ENCODE results near the gene UPP1. TPM values are rescaled to one million over a fixed set of nuclear protein-coding genes. Genes with fewer than 3 reads are reported as not detected.

UPP1 gene
- total RNA-seq, 1 donor from 2014 or later: 68.9 TPM

DNA sequence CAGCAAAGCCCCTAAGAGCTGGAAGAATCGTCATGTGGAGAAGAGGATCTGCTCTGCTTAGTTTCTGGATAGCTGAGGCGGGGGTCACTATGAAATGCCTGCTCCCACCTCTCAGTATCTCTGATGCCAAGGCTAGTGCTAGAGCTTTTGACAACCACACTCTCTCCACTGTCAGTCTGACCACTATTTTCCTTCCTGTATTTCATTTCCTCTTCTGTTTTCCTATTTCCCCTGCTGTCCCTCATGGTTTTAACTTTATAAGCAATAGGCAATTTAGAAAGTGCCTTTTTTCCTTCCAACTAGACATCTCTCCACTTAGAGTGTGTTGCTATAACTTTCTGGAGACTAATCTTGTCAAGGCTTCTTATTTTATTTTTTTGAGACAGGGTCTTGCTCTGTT lies 30.1 kb upstream of the UPP1 start:
- no peak overlapping the region for H3K4me3 ChIP-seq
- no peaks in the 10 kb centered on the region for H3K4me1 ChIP-seq
- H3K9me3 ChIP-seq: peaks cover 5% of the 10 kb centered on the region
- no peak for DNase-seq
- no peak overlapping the region for H3K27ac ChIP-seq
- H3K27me3 ChIP-seq: no peaks in the 10 kb centered on the region
- TF ChIP-seq, protein P1, sequence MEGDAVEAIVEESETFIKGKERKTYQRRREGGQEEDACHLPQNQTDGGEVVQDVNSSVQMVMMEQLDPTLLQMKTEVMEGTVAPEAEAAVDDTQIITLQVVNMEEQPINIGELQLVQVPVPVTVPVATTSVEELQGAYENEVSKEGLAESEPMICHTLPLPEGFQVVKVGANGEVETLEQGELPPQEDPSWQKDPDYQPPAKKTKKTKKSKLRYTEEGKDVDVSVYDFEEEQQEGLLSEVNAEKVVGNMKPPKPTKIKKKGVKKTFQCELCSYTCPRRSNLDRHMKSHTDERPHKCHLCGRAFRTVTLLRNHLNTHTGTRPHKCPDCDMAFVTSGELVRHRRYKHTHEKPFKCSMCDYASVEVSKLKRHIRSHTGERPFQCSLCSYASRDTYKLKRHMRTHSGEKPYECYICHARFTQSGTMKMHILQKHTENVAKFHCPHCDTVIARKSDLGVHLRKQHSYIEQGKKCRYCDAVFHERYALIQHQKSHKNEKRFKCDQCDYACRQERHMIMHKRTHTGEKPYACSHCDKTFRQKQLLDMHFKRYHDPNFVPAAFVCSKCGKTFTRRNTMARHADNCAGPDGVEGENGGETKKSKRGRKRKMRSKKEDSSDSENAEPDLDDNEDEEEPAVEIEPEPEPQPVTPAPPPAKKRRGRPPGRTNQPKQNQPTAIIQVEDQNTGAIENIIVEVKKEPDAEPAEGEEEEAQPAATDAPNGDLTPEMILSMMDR (IDR thresholded peaks at IDR 0.05): no peak
- H3K36me3 ChIP-seq: no peaks in the 10 kb centered on the region
- intact Hi-C loops (cut with DNase I): no loop called here
- ATAC-seq: peak; percentile 54

- Histone ChIP-seq H3K27ac (no peak overlapping the region), H3K4me3 (no peak overlapping the region), H3K27me3 (no peaks in the 10 kb centered on the region), H3K36me3 (no peaks in the 10 kb centered on the region), H3K9me3 (peaks cover 5% of the 10 kb centered on the region), H3K4me1 (no peaks in the 10 kb centered on the region)
- ATAC-seq (peak; percentile 34), DNase-seq (no peak)
- intact Hi-C loops (cut with DNase I): no loop called here
- TF ChIP-seq, protein P1 (IDR thresholded peaks at IDR 0.05): no peak
Observed at GRCh38 chr7:48059706-48060105, 29.4 kb upstream of the UPP1 start.

DNA sequence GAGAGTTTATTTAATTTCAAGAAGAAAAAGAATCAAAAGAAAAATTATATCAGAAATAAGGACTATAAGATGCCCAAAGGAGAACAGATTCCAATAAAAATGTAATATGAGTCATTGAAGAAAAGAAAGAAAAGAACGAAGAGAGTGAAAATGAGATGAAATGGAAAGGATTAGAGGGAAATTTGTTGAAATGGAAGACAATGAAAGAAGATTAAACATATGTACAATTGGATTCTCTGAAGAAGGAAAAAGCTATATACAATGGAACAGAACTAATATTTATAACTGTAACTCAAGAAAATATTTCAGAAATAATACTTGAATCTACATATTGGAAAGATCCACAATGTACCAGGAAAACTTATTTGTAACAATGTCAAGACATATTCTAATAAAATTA lies 25.1 kb upstream of the UPP1 start:
- ATAC-seq (no peak), DNase-seq (no peak)
- Histone ChIP-seq H3K36me3 (no peaks in the 10 kb centered on the region), H3K27ac (no peak overlapping the region), H3K4me3 (no peak overlapping the region), H3K9me3 (no peaks in the 10 kb centered on the region), H3K4me1 (no peaks in the 10 kb centered on the region), H3K27me3 (no peaks in the 10 kb centered on the region)
- intact Hi-C loops (cut with DNase I): no loop called here
- TF ChIP-seq, protein P1 (IDR thresholded peaks at IDR 0.05): no peak

GRCh38 chr7:48067475-48067874 lies 21.6 kb upstream of the UPP1 start:
- Histone ChIP-seq H3K27me3 (no peaks in the 10 kb centered on the region), H3K4me3 (no peak overlapping the region), H3K9me3 (no peaks in the 10 kb centered on the region), H3K27ac (no peak overlapping the region), H3K36me3 (no peaks in the 10 kb centered on the region), H3K4me1 (no peaks in the 10 kb centered on the region)
- no peak for ATAC-seq
- intact Hi-C loops (cut with DNase I): no loop called here
- DNase-seq: no peak
- TF ChIP-seq, protein P1 (IDR thresholded peaks at IDR 0.05): no peak

DNA sequence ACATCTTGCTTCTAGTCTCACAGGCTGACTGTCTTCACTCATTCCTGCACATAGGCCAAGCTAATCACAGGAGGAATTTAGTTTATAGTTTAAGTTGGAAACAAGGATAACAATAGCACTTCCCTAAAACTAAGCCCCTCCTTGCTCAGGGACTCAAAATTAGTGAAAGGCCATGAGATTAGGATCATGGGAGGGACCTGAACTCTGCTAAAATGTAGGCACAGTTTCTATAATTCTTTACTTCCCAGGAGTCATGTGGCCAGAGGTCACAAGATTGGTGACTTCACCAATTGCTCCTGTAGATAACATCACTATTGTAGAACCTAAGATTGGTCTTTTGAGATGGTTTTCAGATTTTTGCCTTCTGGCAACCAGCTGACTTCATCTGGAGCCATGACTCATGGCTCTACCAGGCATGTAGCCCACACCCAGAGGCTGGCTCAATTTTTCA lies 14.8 kb upstream of the UPP1 start:
- ATAC-seq (peak; percentile 59), DNase-seq (no peak)
- Histone ChIP-seq H3K4me1 (no peaks in the 10 kb centered on the region), H3K27me3 (no peaks in the 10 kb centered on the region), H3K36me3 (no peaks in the 10 kb centered on the region), H3K27ac (no peak overlapping the region), H3K9me3 (no peaks in the 10 kb centered on the region), H3K4me3 (no peak overlapping the region)
- intact Hi-C loops (cut with DNase I): no loop called here
- TF ChIP-seq, protein P1 (IDR thresholded peaks at IDR 0.05): no peak

DNA sequence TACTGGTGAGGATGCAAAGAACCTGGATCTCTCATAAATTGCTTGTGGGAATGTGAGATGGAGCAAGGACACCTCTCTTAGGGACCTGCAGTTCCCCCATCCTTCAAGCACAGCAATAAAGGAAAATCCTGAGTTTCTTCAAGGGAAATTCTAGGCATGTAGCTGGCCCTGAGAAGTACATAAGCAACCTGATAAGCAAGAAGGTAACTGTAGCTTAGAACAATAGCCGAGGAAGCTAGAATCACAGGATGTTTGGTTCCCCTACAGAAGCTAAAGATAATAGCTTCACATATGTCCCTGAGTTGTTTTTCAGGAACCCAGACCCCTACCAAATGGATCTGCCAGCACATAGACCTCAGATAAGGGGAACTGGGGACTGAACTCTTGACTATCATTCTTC lies 11.6 kb upstream of the UPP1 start:
- Histone ChIP-seq H3K27me3 (no peaks in the 10 kb centered on the region), H3K4me1 (no peaks in the 10 kb centered on the region), H3K27ac (no peak overlapping the region), H3K9me3 (no peaks in the 10 kb centered on the region), H3K36me3 (no peaks in the 10 kb centered on the region), H3K4me3 (no peak overlapping the region)
- no peak for ATAC-seq
- intact Hi-C loops (cut with DNase I): no loop called here
- DNase-seq: no peak
- TF ChIP-seq, protein P1 (IDR thresholded peaks at IDR 0.05): no peak

All from upper lobe of right lung (tissue), 1 donor.